GM12801 (cell line): ENCODE results near the gene PCBD1.

ENCODE experiments used
- CTCF ChIP-seq: IDR thresholded peaks from one replicate; pipeline ENCODE4 v1.5.1; 2011; ENCODE audit warnings: control low read depth; ENCODE audit not compliant: insufficient read length; ENCODE audit errors: extremely low read depth

Gene PCBD1

GRCh38 chr10:70866424-70866823 lies 21.9 kb downstream of the PCBD1 start:
- TF ChIP-seq CTCF = no peak

GRCh38 chr10:70864935-70865334 lies 23.4 kb downstream of the PCBD1 start:
- TF ChIP-seq CTCF = no peak

- no peak for TF ChIP-seq CTCF
Observed at GRCh38 chr10:70863470-70864160, 24.8 kb downstream of the PCBD1 start.

GRCh38 chr10:70858759-70859158 lies 29.6 kb downstream of the PCBD1 start:
- no peak for TF ChIP-seq CTCF

GRCh38 chr10:70856454-70856853 lies 31.9 kb downstream of the PCBD1 start:
- TF ChIP-seq CTCF = no peak

- no peak for TF ChIP-seq CTCF
Observed at GRCh38 chr10:70853457-70853856, 34.9 kb downstream of the PCBD1 start.

GRCh38 chr10:70853038-70853437 lies 35.3 kb downstream of the PCBD1 start:
- TF ChIP-seq CTCF = no peak
